Activated naive CD4-positive, alpha-beta T cell treated with anti-CD3 and anti-CD28 coated beads, Interleukin-2, amount 50 U/mL, for 72 hours (primary cell): ENCODE results near the gene ELL3. TPM values are rescaled to one million over a fixed set of nuclear protein-coding genes. Genes with fewer than 3 reads are reported as not detected.
"Not testable (repeated sequence)": the region's sequence is repeated elsewhere in the genome, so short reads cannot be mapped to it uniquely, and the experiment has no call there.

Experiments
- ATAC-seq, 2 donors: fragments of 150-1000 bp; cut with Tn5 transposase; 2 replicates each; pipeline ENCODE4 v1.10.0; 2021; ENCODE audit warnings: mild to moderate bottlenecking in 2 of 2, moderate library complexity in 2 of 2
- DNase-seq, 2 donors: peaks; one replicate each; pipeline ENCODE4 v3.0.0; 2021 to 2022; ENCODE audit warnings: low spot score in 2 of 2
- H3K27ac Mint-ChIP-seq, 2 donors: one replicate each; pipeline ENCODE4 v1.8.0; 2022; ENCODE audit warnings: mild to moderate bottlenecking in 2 of 2, mixed read lengths in 2 of 2
- H3K36me3 Mint-ChIP-seq, 2 donors: one replicate each; pipeline ENCODE4 v1.8.0; 2022; ENCODE audit warnings: mixed read lengths in 2 of 2
- H3K9me3 Mint-ChIP-seq, 2 donors: one replicate each; pipeline ENCODE4 v1.8.0; 2022; ENCODE audit warnings: mixed read lengths in 2 of 2
- total RNA-seq, 2 donors: library from RNA; stranded (reverse); gene quantifications; one replicate each; pipeline ENCODE4 v1.2.3, GENCODE V29; 2022

The ELL3 gene, protein sequence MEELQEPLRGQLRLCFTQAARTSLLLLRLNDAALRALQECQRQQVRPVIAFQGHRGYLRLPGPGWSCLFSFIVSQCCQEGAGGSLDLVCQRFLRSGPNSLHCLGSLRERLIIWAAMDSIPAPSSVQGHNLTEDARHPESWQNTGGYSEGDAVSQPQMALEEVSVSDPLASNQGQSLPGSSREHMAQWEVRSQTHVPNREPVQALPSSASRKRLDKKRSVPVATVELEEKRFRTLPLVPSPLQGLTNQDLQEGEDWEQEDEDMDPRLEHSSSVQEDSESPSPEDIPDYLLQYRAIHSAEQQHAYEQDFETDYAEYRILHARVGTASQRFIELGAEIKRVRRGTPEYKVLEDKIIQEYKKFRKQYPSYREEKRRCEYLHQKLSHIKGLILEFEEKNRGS
- total RNA-seq: 1 to 10 TPM; 4.5 to 9.3 TPM

DNA sequence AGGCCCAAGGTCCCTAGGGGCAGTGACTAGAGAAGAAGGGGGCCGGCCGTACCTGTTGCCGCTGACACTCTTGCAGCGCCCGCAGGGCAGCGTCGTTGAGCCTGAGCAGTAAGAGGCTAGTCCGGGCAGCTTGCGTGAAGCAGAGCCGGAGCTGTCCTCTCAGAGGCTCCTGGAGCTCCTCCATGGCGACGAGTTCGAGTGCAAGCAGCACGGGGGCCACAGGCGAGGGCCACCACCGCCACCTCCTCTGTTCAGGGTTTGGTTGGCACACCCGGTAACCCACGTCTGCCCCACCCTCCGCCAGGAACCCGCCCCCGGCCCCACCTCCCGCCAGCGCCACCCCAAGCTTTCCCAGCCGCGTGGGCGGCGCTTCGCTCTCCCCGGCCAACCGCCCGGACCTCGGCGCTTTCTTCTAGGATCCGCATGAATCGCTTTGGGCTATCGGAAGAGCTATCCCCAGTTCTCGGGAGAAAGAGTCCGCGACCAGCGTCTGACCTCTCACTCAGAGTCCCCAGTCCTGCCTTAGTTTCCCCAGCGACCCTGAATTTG, at the start of gene ELL3:
Gene ELL3 (minus strand): TSS at position 249 of the 549 bp plus-strand sequence. CDS start 65 bp downstream, at position 184.
- no peaks in the 10 kb centered on the region for H3K9me3 Mint-ChIP-seq
- H3K27ac Mint-ChIP-seq: peak within 1 kb of the TSS; percentile 91 to 94
- DNase-seq: peak in 1 of 2 donors; percentile 73
- ATAC-seq: peak; percentile 71 to 74
- H3K36me3 Mint-ChIP-seq: peaks cover 0 to 6% of the 10 kb centered on the region in 2 donors

DNA sequence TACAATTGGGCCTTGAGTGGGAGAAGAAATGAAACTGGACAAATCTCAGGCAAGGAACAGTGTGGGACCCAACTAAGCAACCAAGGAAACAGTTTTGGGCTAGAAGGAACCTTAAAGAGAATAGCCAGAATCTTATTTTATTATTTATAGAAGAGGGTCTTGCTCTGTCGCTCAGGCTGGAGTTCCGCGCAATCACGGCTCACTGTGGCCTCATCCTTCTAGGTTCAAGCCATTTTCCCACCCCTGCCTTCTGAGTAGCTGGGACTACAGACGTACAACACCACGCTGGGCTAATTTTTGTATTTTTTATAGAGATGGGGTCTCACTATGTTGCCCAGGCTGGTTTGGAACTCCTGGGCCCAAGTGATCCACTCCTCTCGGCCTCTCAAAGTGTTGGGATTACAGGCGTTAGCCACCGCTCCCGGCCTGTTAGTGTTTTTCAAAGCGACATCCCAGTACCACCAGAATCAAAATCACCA, 49.3 kb upstream of the ELL3 start:
- no peak for ATAC-seq
- H3K9me3 Mint-ChIP-seq: peaks cover 0 to 4% of the 10 kb centered on the region in 2 donors
- H3K36me3 Mint-ChIP-seq: peaks cover 41 to 59% of the 10 kb centered on the region in 2 donors

DNA sequence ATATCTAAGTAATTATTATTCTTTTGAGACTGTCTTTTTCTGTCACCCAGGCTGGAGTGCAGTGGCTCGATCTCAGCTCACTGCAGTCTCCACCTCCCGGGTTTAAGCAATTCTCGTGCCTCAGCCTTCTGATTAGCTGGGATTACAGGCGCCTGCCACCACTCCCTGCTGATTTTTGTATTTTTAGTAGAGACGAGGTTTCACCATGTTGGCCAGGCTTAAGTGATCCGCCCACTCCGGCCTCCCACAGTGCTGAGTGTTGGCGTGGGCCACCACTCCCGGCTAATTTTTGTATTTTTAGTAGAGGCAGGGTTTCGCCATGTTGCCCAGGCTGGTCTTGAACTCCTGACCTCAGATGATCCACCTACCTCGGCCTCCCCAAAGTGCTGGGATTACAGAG, 48.5 kb upstream of the ELL3 start:
- not testable (repeated sequence) for ATAC-seq, H3K9me3 Mint-ChIP-seq, DNase-seq
- Mint-ChIP-seq H3K36me3 (peaks cover 41 to 59% of the 10 kb centered on the region in 2 donors), H3K27ac (peak overlapping the region; percentile 92 to 97)

More for the DNA sequence above, 49.3 kb upstream of the ELL3 start:
- H3K27ac Mint-ChIP-seq: peak overlapping the region; percentile 92 to 94
- no peak for DNase-seq

DNA sequence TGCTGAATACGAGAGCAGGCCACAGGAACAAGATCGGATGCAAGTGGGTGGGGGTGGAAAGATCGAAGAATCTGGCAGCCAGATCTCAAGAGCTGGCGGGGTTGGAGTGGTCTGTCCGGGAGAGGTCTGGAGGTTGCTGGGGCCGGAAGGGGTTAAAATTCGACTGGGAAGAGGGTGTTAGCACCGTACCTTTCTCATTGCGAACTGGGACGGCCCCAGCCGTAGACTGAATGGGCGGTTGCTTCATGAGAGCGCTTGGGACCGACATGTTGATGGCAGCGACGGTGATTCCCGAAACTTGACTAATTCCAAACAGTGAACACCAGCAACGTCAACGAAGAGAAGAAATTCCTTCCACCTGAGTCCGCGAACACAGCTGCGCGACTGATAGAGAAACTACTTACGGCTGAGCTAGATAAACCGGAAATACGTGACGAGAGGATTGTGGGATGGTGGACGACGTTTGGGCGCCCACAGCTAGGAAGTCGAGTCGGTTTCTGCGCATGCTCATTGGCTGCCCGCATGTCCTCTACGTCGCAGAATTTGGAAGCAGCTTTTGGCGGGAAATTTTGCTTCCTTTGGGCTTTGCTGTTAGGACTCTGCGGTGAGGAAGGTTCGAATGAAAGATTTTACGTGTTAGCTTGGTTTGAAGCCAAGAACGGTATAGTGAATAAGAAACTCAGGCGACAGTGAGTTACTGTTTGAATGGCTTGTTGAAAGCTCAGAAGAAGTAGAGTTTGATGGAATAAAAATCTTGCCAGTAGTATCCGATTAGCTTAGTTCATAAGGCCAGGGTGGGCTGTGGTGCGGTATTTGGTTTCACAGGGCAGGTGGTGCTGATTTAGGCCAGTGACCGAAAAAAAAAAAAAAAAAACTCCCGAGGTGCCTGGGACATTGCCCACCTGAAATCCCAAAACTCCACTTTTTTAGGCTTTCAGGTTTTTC, 47.8 kb upstream of the ELL3 start, which contains the start of gene MFAP1:
Gene MFAP1 (minus strand): TSS at position 389 of the 945 bp plus-strand sequence. CDS start 121 bp downstream, at position 268.
- peak within 1 kb of the TSS; percentile 92 to 97 for H3K27ac Mint-ChIP-seq
- peaks cover 0 to 4% of the 10 kb centered on the region in 2 donors for H3K9me3 Mint-ChIP-seq
- ATAC-seq (peak; percentile 81 to 89), DNase-seq (peak; percentile 84 to 94)
- H3K36me3 Mint-ChIP-seq: peaks cover 36 to 52% of the 10 kb centered on the region in 2 donors

DNA sequence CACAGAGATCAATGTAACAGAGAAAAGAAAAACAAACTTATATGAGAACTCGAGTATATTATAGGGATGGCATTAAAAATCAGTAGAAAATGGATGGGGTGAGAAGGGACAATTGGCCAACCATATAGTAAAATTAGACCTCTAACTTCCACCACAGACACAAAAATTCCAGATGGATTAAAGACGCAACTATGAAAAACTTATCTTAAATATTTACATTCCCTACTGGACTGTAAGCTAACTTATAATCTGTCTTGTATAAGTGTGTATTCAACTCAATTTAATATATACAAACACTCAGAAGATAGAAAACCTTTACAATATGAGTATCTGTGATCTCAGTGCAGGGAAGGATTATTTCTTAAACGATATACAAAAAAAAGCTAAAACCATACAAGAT, 44.7 kb upstream of the ELL3 start:
- DNase-seq (no peak), ATAC-seq (no peak)
- Mint-ChIP-seq H3K9me3 (peaks cover 0 to 4% of the 10 kb centered on the region in 2 donors), H3K36me3 (peaks cover 9 to 29% of the 10 kb centered on the region in 2 donors), H3K27ac (no peak overlapping the region)

DNA sequence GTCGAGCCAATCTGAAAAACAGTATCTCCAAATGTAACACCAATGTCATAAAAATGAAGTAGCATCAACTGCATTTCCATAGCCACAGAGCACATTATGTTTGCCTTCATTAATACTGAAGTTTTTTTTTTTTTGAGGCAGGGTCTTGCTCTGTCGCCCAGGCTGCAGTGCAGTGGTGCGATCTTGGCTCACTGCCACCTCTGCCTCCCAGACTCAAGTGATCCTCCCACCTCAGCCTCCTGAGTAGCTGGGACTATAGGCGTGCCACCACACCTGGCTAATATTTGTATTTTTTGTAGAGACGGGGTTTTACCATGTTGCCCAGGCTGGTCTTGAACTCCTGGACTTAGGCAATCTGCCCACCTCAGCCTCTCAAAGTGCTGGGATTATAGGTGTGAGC, 38.3 kb upstream of the ELL3 start:
- not testable (repeated sequence) for H3K9me3 Mint-ChIP-seq, ATAC-seq, DNase-seq
- peak overlapping the region; percentile 53 for H3K27ac Mint-ChIP-seq
- H3K36me3 Mint-ChIP-seq: peaks cover 24 to 32% of the 10 kb centered on the region in 2 donors

DNA sequence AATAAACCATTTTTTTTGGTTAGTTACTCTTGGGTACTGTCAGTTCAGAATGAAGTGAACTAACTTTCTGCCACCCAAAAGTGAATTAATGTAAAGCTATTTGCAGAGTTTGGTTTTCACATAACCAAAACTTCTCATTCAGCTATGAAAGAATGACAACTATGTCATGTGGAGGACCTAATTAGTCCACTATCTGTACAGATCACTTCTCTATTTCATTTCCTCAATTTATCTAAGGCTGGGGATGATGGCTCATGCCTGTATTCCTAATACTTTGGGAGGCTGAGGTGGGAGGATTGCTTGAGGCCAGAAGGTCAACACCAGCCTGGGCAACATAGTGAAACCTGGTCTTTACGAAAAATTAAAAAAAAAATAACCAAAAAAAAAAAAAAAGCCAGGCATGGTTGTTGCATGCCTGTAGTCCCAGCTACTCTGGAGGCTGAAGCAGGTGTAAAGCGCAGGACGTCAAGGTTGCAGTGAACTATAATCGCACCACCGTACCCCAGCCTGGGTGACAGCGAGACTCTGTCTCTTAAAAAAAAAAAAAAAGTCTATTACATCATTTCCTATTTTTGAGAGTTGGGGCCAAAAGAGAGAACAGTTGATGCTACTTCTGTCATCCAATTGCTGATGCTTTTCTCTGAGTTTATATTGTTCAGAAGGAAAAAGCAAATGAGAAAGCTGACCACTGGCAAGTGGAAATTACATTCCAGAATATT, 32.4 kb upstream of the ELL3 start:
- no peak for DNase-seq
- no peak for ATAC-seq
- H3K9me3 Mint-ChIP-seq: no peaks in the 10 kb centered on the region
- H3K36me3 Mint-ChIP-seq: peaks cover 21 to 41% of the 10 kb centered on the region in 2 donors
- peak overlapping the region in 1 of 2 donors; percentile 36 for H3K27ac Mint-ChIP-seq

DNA sequence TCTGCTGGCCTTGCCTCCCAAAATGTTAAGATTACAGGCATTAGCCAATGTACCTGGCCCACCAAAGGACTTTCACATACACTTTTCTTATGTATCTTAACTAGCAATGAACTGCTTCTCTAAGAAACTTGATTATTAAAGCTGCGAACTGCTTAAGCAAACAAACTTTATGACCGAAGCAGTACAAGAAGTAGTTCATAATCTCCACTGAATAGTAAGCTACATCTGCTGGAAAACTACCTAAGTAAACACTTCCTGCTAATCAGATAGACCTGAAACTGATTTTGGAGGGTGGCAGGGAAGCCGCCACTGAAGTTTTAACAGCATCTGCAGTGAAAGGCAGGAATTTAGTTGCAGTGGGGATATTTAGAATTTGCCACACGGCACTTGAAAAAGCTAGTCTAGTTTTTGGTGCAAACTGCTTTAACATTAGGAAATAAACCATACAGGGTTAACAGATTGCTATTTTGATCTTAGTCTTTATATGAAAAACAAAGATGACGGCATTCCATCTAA, 31.7 kb upstream of the ELL3 start:
- ATAC-seq: no peak
- H3K9me3 Mint-ChIP-seq: no peaks in the 10 kb centered on the region
- no peak overlapping the region for H3K27ac Mint-ChIP-seq
- H3K36me3 Mint-ChIP-seq: peaks cover 18 to 41% of the 10 kb centered on the region in 2 donors
- no peak for DNase-seq

DNA sequence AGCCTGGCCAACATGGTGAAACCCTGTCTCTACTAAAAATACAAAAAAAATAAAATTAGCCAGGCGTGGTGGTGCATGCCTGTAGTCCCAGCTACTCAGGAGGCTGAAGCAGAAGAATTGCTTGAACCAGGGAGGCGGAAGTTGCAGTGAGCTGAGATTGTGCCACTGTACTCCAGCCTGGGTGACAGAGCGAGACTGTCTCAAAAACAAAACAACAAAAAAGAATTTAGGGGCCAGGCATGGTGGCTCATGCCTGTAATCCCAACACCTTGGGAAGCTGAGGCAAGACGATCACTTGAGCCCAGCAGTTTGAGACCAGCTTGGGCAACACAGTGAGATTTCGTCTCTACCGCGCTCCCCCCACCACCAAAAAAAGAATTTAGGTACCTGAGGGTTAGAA, 25.9 kb upstream of the ELL3 start:
- peak overlapping the region in 1 of 2 donors; percentile 14 for H3K27ac Mint-ChIP-seq
- not testable (repeated sequence) for H3K9me3 Mint-ChIP-seq, DNase-seq, ATAC-seq
- H3K36me3 Mint-ChIP-seq: peaks cover 37 to 64% of the 10 kb centered on the region in 2 donors

DNA sequence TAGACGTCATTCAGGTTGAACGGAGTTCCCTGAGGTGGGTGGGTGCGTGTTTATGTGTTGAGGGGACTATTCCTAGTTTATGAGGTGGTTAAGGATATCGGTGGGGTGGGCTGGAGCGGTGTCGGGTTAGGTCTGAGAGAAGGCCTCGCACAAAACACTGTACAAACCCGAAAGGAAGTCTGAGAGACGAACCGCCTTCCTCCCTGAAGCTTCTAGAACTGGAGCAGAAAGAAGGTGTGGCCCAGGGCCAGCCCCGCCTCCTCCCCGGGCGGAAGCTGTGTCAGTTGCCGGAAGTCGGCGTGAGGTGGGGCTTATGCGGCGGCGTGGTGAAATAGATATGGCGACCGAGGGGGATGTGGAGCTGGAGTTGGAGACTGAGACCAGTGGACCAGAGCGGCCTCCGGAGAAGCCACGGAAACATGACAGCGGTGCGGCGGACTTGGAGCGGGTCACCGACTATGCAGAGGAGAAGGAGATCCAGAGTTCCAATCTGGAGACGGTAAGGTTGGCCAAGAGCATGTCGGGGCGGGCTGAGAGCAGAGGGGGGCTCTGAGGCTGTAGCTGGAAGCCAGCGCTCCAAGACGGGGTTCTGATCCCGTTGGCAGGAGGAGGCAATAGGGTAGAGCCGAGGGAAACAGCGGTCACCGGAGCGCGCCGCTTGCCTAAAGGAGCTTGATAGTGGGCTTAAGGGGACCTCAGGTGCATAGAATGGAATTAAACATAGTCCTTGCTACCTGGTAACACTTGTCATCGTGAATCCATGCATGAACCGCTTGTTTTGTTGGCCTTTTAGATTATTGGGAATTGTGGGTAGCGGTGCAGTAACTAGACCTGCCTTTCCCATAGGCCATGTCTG, 23.7 kb upstream of the ELL3 start, which contains the start of gene HYPK:
Gene HYPK (plus strand): TSS at position 314 of the 856 bp plus-strand sequence. CDS start 24 bp downstream, at position 338.
- no peaks in the 10 kb centered on the region for H3K9me3 Mint-ChIP-seq
- H3K27ac Mint-ChIP-seq: peak within 1 kb of the TSS; percentile 91 to 99
- H3K36me3 Mint-ChIP-seq: peaks cover 32 to 48% of the 10 kb centered on the region in 2 donors
- ATAC-seq: peak; percentile 95 to 96
- peak; percentile 85 to 87 for DNase-seq

DNA sequence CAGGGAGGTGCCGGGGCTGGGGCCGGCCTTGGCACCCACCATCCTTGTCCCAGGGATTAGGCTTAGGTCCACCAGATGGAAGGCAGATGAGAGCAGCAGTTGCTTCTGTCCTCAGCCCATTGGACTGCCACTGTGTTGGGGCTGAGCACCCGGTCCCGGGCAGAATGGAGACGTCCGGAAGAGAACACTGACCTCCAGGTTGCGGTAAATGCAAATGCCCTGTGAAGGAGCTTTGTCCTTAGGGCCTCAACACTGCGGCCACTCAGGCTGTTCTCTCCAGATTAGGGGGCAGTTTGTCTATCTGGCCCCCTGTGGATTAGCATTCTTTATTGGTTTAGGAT, 23.1 kb upstream of the ELL3 start, which contains the start of gene SERINC4:
Gene SERINC4 (minus strand): TSS at position 276 of the 341 bp plus-strand sequence. CDS start 234 bp downstream, at position 42.
- Mint-ChIP-seq H3K36me3 (peaks cover 38 to 49% of the 10 kb centered on the region in 2 donors), H3K27ac (peak within 1 kb of the TSS; percentile 91 to 99), H3K9me3 (no peaks in the 10 kb centered on the region)
- ATAC-seq: peak in 1 of 2 donors; percentile 4
- no peak for DNase-seq

DNA sequence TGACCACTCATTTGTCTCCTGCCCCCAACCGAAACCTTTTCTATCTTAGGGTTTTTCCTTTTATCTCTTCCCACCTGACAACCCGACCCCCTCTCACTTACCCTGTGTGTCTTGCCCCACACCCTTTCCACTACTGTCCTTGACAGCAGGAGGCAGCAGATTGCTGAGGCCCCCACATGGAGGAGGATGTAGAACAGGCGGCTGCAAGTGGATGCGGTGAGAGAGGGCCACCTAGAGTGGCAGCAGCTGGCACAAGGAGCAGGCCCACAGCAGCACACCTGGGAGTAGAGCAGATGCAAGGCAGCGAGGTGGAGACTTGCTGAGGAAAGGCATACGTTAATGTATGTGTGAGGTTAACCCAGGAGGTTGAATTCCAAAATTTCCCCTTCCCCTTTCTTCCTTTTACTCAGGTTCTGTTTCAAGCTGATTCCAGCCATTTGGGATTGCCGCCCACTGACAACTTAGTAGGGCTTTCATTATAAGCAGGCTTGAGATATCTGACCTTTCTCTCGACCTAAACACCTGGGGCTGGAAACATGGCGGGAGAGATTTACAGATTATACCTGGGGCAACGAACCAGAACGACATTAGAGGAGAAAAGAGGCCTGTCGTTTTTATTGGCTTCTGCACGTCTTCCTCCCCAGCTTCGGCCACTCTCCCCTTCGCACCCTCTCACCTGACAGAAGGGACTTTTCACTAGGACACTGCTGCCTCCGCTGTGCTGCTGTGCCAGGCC, 22.6 kb upstream of the ELL3 start:
- H3K27ac Mint-ChIP-seq: peak overlapping the region; percentile 88 to 91
- ATAC-seq (peak in 1 of 2 donors; percentile 4), DNase-seq (no peak)

DNA sequence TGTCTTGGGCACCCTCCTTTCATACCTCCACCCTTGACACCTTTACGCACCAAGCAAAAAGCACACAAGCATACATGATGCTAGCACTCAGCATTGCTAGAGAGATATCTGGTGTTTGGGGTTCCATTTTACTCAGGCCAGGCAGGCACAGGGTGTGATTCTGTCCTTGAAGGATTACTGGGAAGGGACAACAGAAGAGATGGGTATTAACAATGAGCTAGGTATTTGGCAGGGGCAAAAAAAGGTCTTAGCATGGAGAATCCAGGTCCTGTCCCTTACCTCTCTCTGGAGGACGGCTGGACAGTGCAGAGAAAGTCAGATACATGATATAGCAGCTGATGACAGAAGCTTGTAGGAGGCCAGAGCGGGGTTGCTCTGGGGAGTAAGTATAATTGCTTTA, 19.8 kb upstream of the ELL3 start:
- Mint-ChIP-seq H3K27ac (peak overlapping the region in 1 of 2 donors; percentile 65), H3K9me3 (no peaks in the 10 kb centered on the region), H3K36me3 (peaks cover 64 to 73% of the 10 kb centered on the region in 2 donors)
- ATAC-seq (no peak), DNase-seq (no peak)

More for the DNA sequence above, 22.6 kb upstream of the ELL3 start:
- Mint-ChIP-seq H3K36me3 (peaks cover 44 to 54% of the 10 kb centered on the region in 2 donors), H3K9me3 (no peaks in the 10 kb centered on the region)

DNA sequence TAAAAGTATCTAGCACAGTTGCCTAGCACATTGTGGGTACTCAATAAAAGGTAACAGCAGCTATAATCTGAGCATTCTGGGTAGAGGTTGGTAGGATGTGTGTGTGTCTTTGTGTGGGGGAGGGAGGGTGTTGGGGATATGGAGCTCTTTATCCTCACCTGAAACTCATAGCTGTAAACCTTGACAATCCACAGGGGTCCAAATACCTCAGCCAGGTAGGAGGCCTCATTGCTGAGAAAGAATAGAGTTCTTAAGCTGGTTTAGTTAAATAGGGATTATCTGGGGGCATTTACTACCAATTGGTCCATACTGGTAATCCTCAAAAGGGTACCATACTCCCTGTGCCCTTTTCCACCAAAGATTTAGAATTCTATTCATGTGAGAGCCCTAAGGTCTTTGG, 19.2 kb upstream of the ELL3 start:
- DNase-seq (no peak), ATAC-seq (no peak)
- Mint-ChIP-seq H3K27ac (peak overlapping the region in 1 of 2 donors; percentile 2), H3K36me3 (peaks cover 58 to 67% of the 10 kb centered on the region in 2 donors), H3K9me3 (no peaks in the 10 kb centered on the region)
